Kidney (tissue), 22 donors: Measurements from ENCODE around the gene IFRD2. TPM values are rescaled to one million over a fixed set of nuclear protein-coding genes. Genes with fewer than 3 reads are reported as not detected.

Source experiments
- DNase-seq, 5 donors: peaks; one replicate each; pipeline ENCODE4 v3.0.0-alpha.2; 2013 to 2020
- FAIRE-seq: peaks from 2 replicates; lab custom pipeline; 2012; peaks lifted over from hg19 to GRCh38; lab: Jason Lieb, UNC
- H3K27ac ChIP-seq, 2 donors: one replicate each; pipeline ENCODE4 v1.7.0; 2013; ENCODE audit warnings: low read depth in 2 of 2, low read length in 2 of 2, inconsistent platforms in 1 of 2
- H3K27me3 ChIP-seq: one replicate; pipeline ENCODE4 v1.7.1; 2013; ENCODE audit warnings: low read length, inconsistent platforms; ENCODE audit not compliant: control insufficient read depth, insufficient read depth
- H3K36me3 ChIP-seq, 3 donors: one replicate each; pipeline versions ENCODE4 v1.7.0 to v1.7.1; 2013; ENCODE audit warnings: low read length in 3 of 3, control low read depth in 1 of 3, inconsistent platforms in 1 of 3; ENCODE audit not compliant: insufficient read depth in 3 of 3, control insufficient read depth in 2 of 3
- H3K4me1 ChIP-seq, 3 donors: one replicate each; pipeline versions ENCODE4 v1.7.0 to v1.7.1; 2013; ENCODE audit warnings: low read length in 3 of 3, inconsistent platforms in 1 of 3, low read depth in 1 of 3; ENCODE audit not compliant: control insufficient read depth in 2 of 3, insufficient read depth in 2 of 3
- H3K4me3 ChIP-seq, 3 donors: one replicate each; pipeline versions ENCODE4 v1.7.0 to v1.8.1; 2013; ENCODE audit warnings: low read length in 3 of 3, control low read depth in 1 of 3, inconsistent platforms in 1 of 3
- H3K9ac ChIP-seq, 3 donors: one replicate each; pipeline versions ENCODE4 v1.7.0 to v1.7.1; 2013; ENCODE audit warnings: low read length in 3 of 3, control low read depth in 1 of 3, inconsistent platforms in 1 of 3
- H3K9me3 ChIP-seq, 3 donors: one replicate each; pipeline versions ENCODE4 v1.7.0 to v1.7.1; 2013; ENCODE audit warnings: low read length in 3 of 3, control low read depth in 1 of 3, inconsistent platforms in 1 of 3; ENCODE audit not compliant: control insufficient read depth in 2 of 3, insufficient read depth in 1 of 3
- CTCF ChIP-seq: IDR thresholded peaks from 3 replicates; pipeline ENCODE4 v1.5.1; 2012; ENCODE audit warnings: mild to moderate bottlenecking, moderate library complexity, borderline replicate concordance; ENCODE audit not compliant: insufficient read depth; ENCODE audit errors: extremely low read depth
- intact Hi-C: fragments of 100-400 bp; cut with DNase I; formaldehyde crosslinking; loops from one replicate; pipeline ENCODE4 v1.11.1; 2022
- long read RNA-seq, 10 donors: library from polyadenylated mRNA in 1 of 10; unstranded in 1 of 10; transcript quantifications; one replicate each; pipeline ENCODE4 v2.0.0 and lab custom pipeline, GENCODE V29; 2021 to 2026
- polyA plus RNA-seq: library from polyadenylated mRNA; stranded (reverse); fragments of 350-450 nt; fragmentation: Illumina TruSeq; extraction: RNeasy Lipid Tissue Mini Kit (QIAGEN cat#74804); gene quantifications from one replicate; pipeline ENCODE4 v1.2.3, GENCODE V29; 2014; ENCODE audit warnings: low read depth, low replicate concordance; ENCODE audit not compliant: insufficient read depth
- total RNA-seq: library from RNA; stranded (reverse); fragmentation: NEBNext Ultra II Directional; extraction: Animal tissue kit (Norgen Biotek cat#: 25700); gene quantifications from one replicate; pipeline ENCODE4 v1.2.1, GENCODE V29; 2021
- donor health status: control.
- donor health status: control.
- donor health status: control.
- donor health status: control.
- donor health status: control.
- donor health status: DM: yes; HTN: yes; CAD: no.
- donor health status: Normal renal cell carcinoma (clear cell type).

The IFRD2 gene
- total RNA-seq (78.1 TPM), polyA plus RNA-seq (54.1 TPM)
- long read RNA-seq, donor 1, transcript IFRD2-202 (12 exons, 2,109 nt) = major isoform, 6 of 9 reads
- long read RNA-seq, donor 1, partial matches to known transcripts = 0 of 9 reads
- long read RNA-seq, donor 1, other reads (novel, unspliced or antisense) = 0 of 9 reads
- long read RNA-seq, donor 2, transcript IFRD2-202 (12 exons, 2,109 nt) = major isoform, 6 of 7 reads
- long read RNA-seq, donor 2, partial matches to known transcripts = 0 of 7 reads
- long read RNA-seq, donor 2, other reads (novel, unspliced or antisense) = 0 of 7 reads
- long read RNA-seq, donor 3, transcript IFRD2-202 (12 exons, 2,109 nt) = major isoform, 5 of 8 reads
- long read RNA-seq, donor 3, partial matches to known transcripts = 0 of 8 reads
- long read RNA-seq, donor 3, other reads (novel, unspliced or antisense) = 0 of 8 reads
- long read RNA-seq, donor 4, partial matches to known transcripts = 0 of 4 reads
- long read RNA-seq, donor 4, other reads (novel, unspliced or antisense) = 0 of 4 reads
- long read RNA-seq, donor 5, partial matches to known transcripts = 0 of 2 reads
- long read RNA-seq, donor 5, other reads (novel, unspliced or antisense) = 0 of 2 reads
- long read RNA-seq, donor 6, partial matches to known transcripts = 0 of 1 reads
- long read RNA-seq, donor 6, other reads (novel, unspliced or antisense) = 0 of 1 reads
- long read RNA-seq, donor 7, transcript IFRD2-202 (12 exons, 2,109 nt) = major isoform, 77 of 115 reads
- long read RNA-seq, donor 7, partial matches to known transcripts = 16 of 115 reads
- long read RNA-seq, donor 7, other reads (novel, unspliced or antisense) = 20 of 115 reads
- long read RNA-seq, donor 8, transcript IFRD2-202 (12 exons, 2,109 nt) = major isoform, 5 of 6 reads
- long read RNA-seq, donor 8, partial matches to known transcripts = 0 of 6 reads
- long read RNA-seq, donor 8, other reads (novel, unspliced or antisense) = 0 of 6 reads
- long read RNA-seq, donor 9, partial matches to known transcripts = 0 of 4 reads
- long read RNA-seq, donor 9, other reads (novel, unspliced or antisense) = 0 of 4 reads
- long read RNA-seq, donor 10, partial matches to known transcripts = 0 of 5 reads
- long read RNA-seq, donor 10, other reads (novel, unspliced or antisense) = 0 of 5 reads

GRCh38 chr3:50292159-50293078 is at the start of gene IFRD2:
IFRD2 (minus strand) TSS chr3:50292429; CDS start chr3:50292274, 155 bp downstream.
- no peaks in the 10 kb centered on the region for H3K9me3 ChIP-seq

GRCh38 chr3:50341537-50341936 is 49.3 kb upstream of the IFRD2 start:
- Histone ChIP-seq H3K36me3 (no peaks in the 10 kb centered on the region), H3K9me3 (no peaks in the 10 kb centered on the region), H3K4me3 (no peak overlapping the region), H3K9ac (no peak overlapping the region), H3K27ac (no peak overlapping the region), H3K27me3 (no peaks in the 10 kb centered on the region), H3K4me1 (peaks cover 2 to 16% (median 6%) of the 10 kb centered on the region in 3 donors)
- FAIRE-seq (no peak), DNase-seq (peak in 2 of 5 donors; percentile 57 to 71)
- no peak for TF ChIP-seq CTCF
- intact Hi-C loops = no loop called here

More at GRCh38 chr3:50292159-50293078, at the start of gene IFRD2:
- peak within 1 kb of the TSS; percentile 78 to 88 for H3K27ac ChIP-seq
- H3K27me3 ChIP-seq = no peaks in the 10 kb centered on the region
- peak within 1 kb of the TSS; percentile 30 to 84 (median 66) for H3K9ac ChIP-seq
- FAIRE-seq (peak; percentile 92), DNase-seq (peak; percentile 97 to 99 (median 99))
- peaks cover 0 to 25% (median 9%) of the 10 kb centered on the region in 3 donors for H3K36me3 ChIP-seq
- TF ChIP-seq CTCF = no peak
- intact Hi-C loops = no loop called here
- peak within 1 kb of the TSS; percentile 66 to 88 (median 85) for H3K4me3 ChIP-seq
- H3K4me1 ChIP-seq = peaks cover 3 to 17% (median 16%) of the 10 kb centered on the region in 3 donors
